CD8-positive, alpha-beta memory T cell (primary cell): Measurements from ENCODE around the gene WDR76. TPM values are rescaled to one million over a fixed set of nuclear protein-coding genes. Genes with fewer than 3 reads are reported as not detected.

ENCODE experiments used
- CTCF ChIA-PET: fragments of 350-600 bp; sonication (Branson Sonifier 250); formaldehyde crosslinking; loops from one replicate; lab custom pipeline; 2021; ENCODE audit warnings: antibody characterized with exemption; lab: Charles Lee
- POLR2A ChIA-PET: fragments of 350-600 bp; sonication (Branson Sonifier 250); formaldehyde crosslinking; loops from one replicate; lab custom pipeline; 2021; ENCODE audit warnings: antibody characterized with exemption; lab: Charles Lee
- DNase-seq, 5 donors: peaks; one replicate each; pipeline versions ENCODE4 v3.0.0 to v3.0.0-alpha.2; 2020 to 2022; ENCODE audit warnings: mixed read lengths in 1 of 5
- H3K27ac ChIP-seq: one replicate; pipeline ENCODE4 v1.7.0; 2013; ENCODE audit warnings: low read depth, mild to moderate bottlenecking, low read length, moderate library complexity
- H3K27me3 ChIP-seq: 2 replicates; pipeline ENCODE4 v1.7.0; 2013; ENCODE audit warnings: low read length, mild to moderate bottlenecking; ENCODE audit not compliant: insufficient read depth, poor library complexity, severe bottlenecking
- H3K36me3 ChIP-seq: 2 replicates; pipeline ENCODE4 v1.7.0; 2013; ENCODE audit warnings: mild to moderate bottlenecking, low read length, moderate library complexity; ENCODE audit not compliant: insufficient read depth
- H3K4me1 ChIP-seq: 2 replicates; pipeline ENCODE4 v1.7.0; 2013; ENCODE audit warnings: mild to moderate bottlenecking, low read length, moderate library complexity; ENCODE audit not compliant: insufficient read depth
- H3K4me3 ChIP-seq: 2 replicates; pipeline ENCODE4 v1.7.0; 2013; ENCODE audit warnings: mild to moderate bottlenecking, low read length
- H3K9me3 ChIP-seq: 2 replicates; pipeline ENCODE4 v1.7.0; 2013; ENCODE audit warnings: mild to moderate bottlenecking, low read length
- H3K27ac Mint-ChIP-seq, 8 donors: one replicate each; pipeline ENCODE4 v1.8.0; 2020 to 2021; ENCODE audit warnings: mixed read lengths in 8 of 8, mild to moderate bottlenecking in 6 of 8, inconsistent platforms in 3 of 8, moderate library complexity in 3 of 8
- H3K27me3 Mint-ChIP-seq, 2 donors: one replicate each; pipeline ENCODE4 v1.8.0; 2020 to 2021; ENCODE audit warnings: mixed read lengths in 2 of 2, mild to moderate bottlenecking in 1 of 2, moderate library complexity in 1 of 2
- H3K36me3 Mint-ChIP-seq, 3 donors: one replicate each; pipeline ENCODE4 v1.8.0; 2020 to 2021; ENCODE audit warnings: mixed read lengths in 3 of 3, inconsistent platforms in 1 of 3, mild to moderate bottlenecking in 1 of 3
- H3K4me1 Mint-ChIP-seq, 3 donors: one replicate each; pipeline ENCODE4 v1.8.0; 2020 to 2021; ENCODE audit warnings: mixed read lengths in 3 of 3, inconsistent platforms in 1 of 3, mild to moderate bottlenecking in 1 of 3
- H3K4me3 Mint-ChIP-seq, 7 donors: one replicate each; pipeline ENCODE4 v1.8.0; 2020 to 2021; ENCODE audit warnings: mixed read lengths in 7 of 7, mild to moderate bottlenecking in 6 of 7, moderate library complexity in 4 of 7, inconsistent platforms in 2 of 7
- H3K9me3 Mint-ChIP-seq, 5 donors: one replicate each; pipeline ENCODE4 v1.8.0; 2020 to 2022; ENCODE audit warnings: mixed read lengths in 5 of 5, mild to moderate bottlenecking in 3 of 5, moderate library complexity in 2 of 5, inconsistent platforms in 1 of 5
- polyA plus RNA-seq: library from polyadenylated mRNA; unstranded; fragments of 300-500 nt; fragmentation: Illumina TruSeq; gene quantifications from one replicate; pipeline ENCODE4 v1.2.3, GENCODE V29; 2021
- total RNA-seq, 2 experiments: library from RNA; stranded (reverse); gene quantifications; one replicate each; pipeline ENCODE4 v1.2.3, GENCODE V29; 2021

WDR76 gene
- total and polyA plus RNA-seq, 3 experiments from 2014 or later: 7.5 to 75.6 (median 71.4) TPM

DNA sequence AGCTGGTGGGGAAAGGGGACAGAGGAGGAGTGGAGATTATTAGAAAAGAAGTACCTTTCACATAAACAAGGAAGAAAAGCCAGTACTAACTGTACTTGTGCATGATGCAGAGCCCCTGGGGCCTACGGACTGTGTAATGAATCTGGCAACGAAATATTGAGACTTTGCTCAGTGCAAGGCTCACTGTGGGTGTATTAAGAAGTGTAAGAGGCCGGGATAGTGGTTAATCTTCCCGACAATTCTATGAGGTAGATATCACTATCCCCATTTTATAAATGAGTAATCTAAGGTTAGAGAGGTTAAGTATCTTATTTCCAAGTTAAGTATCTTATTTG is 89.5 kb downstream of the WDR76 start:
- no peak for DNase-seq
- no peak overlapping the region for H3K27ac Mint-ChIP-seq
- Histone ChIP-seq H3K4me1 (no peaks in the 10 kb centered on the region), H3K27ac (no peak overlapping the region), H3K4me3 (no peak overlapping the region), H3K9me3 (no peaks in the 10 kb centered on the region), H3K27me3 (no peaks in the 10 kb centered on the region), H3K36me3 (no peaks in the 10 kb centered on the region)
- CTCF ChIA-PET: interaction anchor here (1.1 to 1.2 kb wide), 2 partner anchors 12 to 14 kb away, joined by 3 read pairs; no protein-coding TSS in a partner anchor
- H3K4me3 Mint-ChIP-seq: no peak overlapping the region
- POLR2A ChIA-PET: no interaction called here
- H3K9me3 Mint-ChIP-seq: no peaks in the 10 kb centered on the region
- no peaks in the 10 kb centered on the region for H3K36me3 Mint-ChIP-seq
- H3K4me1 Mint-ChIP-seq: no peaks in the 10 kb centered on the region
- peaks cover 2 to 10% of the 10 kb centered on the region in 2 donors for H3K27me3 Mint-ChIP-seq

Other genes with a start within 250 kb of the WDR76 start
- gene PPIP5K1, start 236.8 kb upstream of the WDR76 start, total RNA-seq: 10 to 100 TPM; 26.9 to 35.6 TPM
- gene PPIP5K1, start 236.8 kb upstream of the WDR76 start, polyA plus RNA-seq: 7.1 TPM
- not detected for gene CKMT1B, start 233.0 kb upstream of the WDR76 start, total RNA-seq
- not detected for gene CKMT1B, start 233.0 kb upstream of the WDR76 start, polyA plus RNA-seq
- gene STRC, start 208.2 kb upstream of the WDR76 start, total RNA-seq: under 1 TPM; 0.27 to 0.63 TPM
- not detected for gene STRC, start 208.2 kb upstream of the WDR76 start, polyA plus RNA-seq
- 1 to 10 TPM in 1 of 2 experiments, under 1 TPM in 1; 0.77 to 1.1 TPM for gene CATSPER2, start 178.2 kb upstream of the WDR76 start, total RNA-seq
- gene CATSPER2, start 178.2 kb upstream of the WDR76 start, polyA plus RNA-seq: 3.1 TPM
- not detected for gene CKMT1A, start 133.1 kb upstream of the WDR76 start, total RNA-seq
- gene CKMT1A, start 133.1 kb upstream of the WDR76 start, polyA plus RNA-seq: not detected
- 100 to 1,000 TPM; 336 to 338 TPM for gene PDIA3, start 80.6 kb upstream of the WDR76 start, total RNA-seq
- gene PDIA3, start 80.6 kb upstream of the WDR76 start, polyA plus RNA-seq: 383 TPM
- 1 to 10 TPM in 1 of 2 experiments, under 1 TPM in 1; 0.49 to 1.8 TPM for gene ELL3, start 50.0 kb upstream of the WDR76 start, total RNA-seq
- 0.24 TPM for gene ELL3, start 50.0 kb upstream of the WDR76 start, polyA plus RNA-seq
- gene SERF2, start 34.7 kb upstream of the WDR76 start, total RNA-seq: 100 to 1,000 TPM; 624 to 632 TPM
- 1,932 TPM for gene SERF2, start 34.7 kb upstream of the WDR76 start, polyA plus RNA-seq
- gene SERINC4, start 26.8 kb upstream of the WDR76 start, total RNA-seq: under 1 TPM; 0.20 to 0.26 TPM
- 2.2 TPM for gene SERINC4, start 26.8 kb upstream of the WDR76 start, polyA plus RNA-seq
- gene HYPK, start 26.4 kb upstream of the WDR76 start, total RNA-seq: 10 to 100 TPM; 28.5 to 32.7 TPM
- 11.9 TPM for gene HYPK, start 26.4 kb upstream of the WDR76 start, polyA plus RNA-seq
- gene MFAP1, start 2.3 kb upstream of the WDR76 start, total RNA-seq: 10 to 100 TPM; 49.8 to 50.1 TPM
- gene MFAP1, start 2.3 kb upstream of the WDR76 start, polyA plus RNA-seq: 16.8 TPM